Activated naive CD4-positive, alpha-beta T cell treated with anti-CD3 and anti-CD28 coated beads, Interleukin-2, amount 50 U/mL, for 24 hours (primary cell): Measurements from ENCODE around the gene STMP1.
"Not testable (repeated sequence)": the region's sequence is repeated elsewhere in the genome, so short reads cannot be mapped to it uniquely, and the experiment has no call there.

Experiments
- H3K27ac Mint-ChIP-seq: one replicate; pipeline ENCODE4 v1.8.0; 2021; ENCODE audit warnings: mild to moderate bottlenecking, mixed read lengths
- H3K27me3 Mint-ChIP-seq: one replicate; pipeline ENCODE4 v1.8.0; 2021; ENCODE audit warnings: mixed read lengths
- H3K36me3 Mint-ChIP-seq: one replicate; pipeline ENCODE4 v1.8.0; 2021; ENCODE audit warnings: mixed read lengths
- H3K4me1 Mint-ChIP-seq: one replicate; pipeline ENCODE4 v1.8.0; 2021; ENCODE audit warnings: mixed read lengths
- H3K4me3 Mint-ChIP-seq: one replicate; pipeline ENCODE4 v1.8.0; 2021; ENCODE audit warnings: mild to moderate bottlenecking, mixed read lengths
- H3K9me3 Mint-ChIP-seq: one replicate; pipeline ENCODE4 v1.8.0; 2021; ENCODE audit warnings: mixed read lengths

Gene STMP1

DNA sequence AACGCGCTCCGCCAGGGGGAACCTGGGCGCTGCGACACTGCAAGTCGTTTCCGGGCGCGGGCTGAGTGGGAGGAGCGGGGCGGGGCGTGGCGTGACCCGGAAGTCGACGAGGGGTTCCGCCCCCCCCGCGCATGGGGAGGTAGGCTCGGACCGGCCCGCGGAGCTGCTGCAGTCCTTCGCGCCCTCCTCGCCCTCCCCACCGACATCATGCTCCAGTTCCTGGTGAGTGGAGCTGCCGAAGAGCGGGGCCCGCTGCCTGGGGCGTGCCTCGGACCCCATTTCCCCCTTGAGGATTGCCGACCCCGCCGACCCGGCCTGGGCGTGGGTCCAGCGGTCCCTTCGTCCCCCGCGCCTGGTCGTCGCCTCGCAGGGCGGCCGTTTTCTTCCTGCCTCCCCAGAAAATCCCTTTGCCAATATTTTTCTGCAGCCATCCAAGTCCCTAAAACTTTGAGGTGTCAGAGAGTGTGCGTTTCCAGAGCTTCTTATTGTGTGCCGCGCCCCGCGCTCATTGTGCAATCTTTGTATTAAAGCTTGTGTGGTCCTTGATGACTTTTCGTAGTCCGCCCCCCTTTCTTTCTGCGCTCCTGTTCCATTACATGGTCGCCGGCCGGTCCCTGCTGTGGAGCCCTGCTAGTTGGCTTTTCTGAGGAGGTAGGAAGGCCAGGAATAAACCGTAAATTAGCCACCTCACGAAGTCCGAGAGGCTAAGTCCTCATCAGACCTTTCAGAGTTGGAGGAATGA, at the start of gene STMP1:
STMP1 (plus strand) TSS at position 142 of the 742 bp plus-strand sequence.
- Mint-ChIP-seq H3K27ac (peak within 1 kb of the TSS; percentile 100), H3K27me3 (no peaks in the 10 kb centered on the region), H3K4me1 (peaks cover 41% of the 10 kb centered on the region), H3K36me3 (peaks cover 8% of the 10 kb centered on the region), H3K9me3 (no peaks in the 10 kb centered on the region), H3K4me3 (peak within 1 kb of the TSS; percentile 99)

DNA sequence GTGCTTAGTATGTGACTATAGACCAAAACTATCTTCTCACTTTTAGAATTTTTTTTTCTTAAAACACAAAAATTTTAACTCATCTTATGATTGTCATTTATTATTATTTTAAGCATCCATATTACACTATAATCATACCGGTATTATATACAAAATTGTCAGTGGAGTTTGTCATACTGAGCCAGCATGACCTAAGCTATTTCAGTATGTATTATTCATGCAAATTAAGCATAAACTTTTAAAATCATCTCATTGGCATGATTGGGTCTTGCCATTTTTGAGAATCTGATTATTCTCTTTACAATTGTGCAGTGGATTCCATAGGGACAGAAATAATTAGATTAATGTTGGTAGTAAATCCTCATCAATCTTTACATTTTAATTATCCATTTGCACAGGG, 46.2 kb upstream of the STMP1 start:
- H3K4me1 Mint-ChIP-seq = no peaks in the 10 kb centered on the region
- H3K27me3 Mint-ChIP-seq = no peaks in the 10 kb centered on the region
- no peaks in the 10 kb centered on the region for H3K9me3 Mint-ChIP-seq
- H3K27ac Mint-ChIP-seq = no peak overlapping the region
- peaks cover 2% of the 10 kb centered on the region for H3K36me3 Mint-ChIP-seq
- no peak overlapping the region for H3K4me3 Mint-ChIP-seq

DNA sequence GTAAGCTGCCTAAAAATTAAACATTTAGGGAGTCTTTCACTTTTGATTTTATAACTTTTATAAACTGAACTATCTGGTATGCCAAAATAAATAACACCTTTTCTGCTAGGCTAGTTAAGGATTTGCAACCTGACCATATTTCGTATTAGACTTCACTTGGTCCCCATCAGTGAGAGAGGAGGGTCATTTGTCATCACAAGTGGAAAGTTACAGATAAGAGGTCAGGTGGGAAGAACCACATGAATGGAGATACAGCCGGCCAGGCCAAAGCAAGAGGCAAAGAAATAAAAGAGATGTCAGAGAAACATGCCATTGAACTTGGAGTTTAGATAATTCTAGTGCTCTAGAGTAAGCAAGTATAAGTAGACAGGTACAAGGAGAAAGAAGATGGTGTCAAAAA, 44.5 kb upstream of the STMP1 start:
- no peaks in the 10 kb centered on the region for H3K9me3 Mint-ChIP-seq
- H3K27ac Mint-ChIP-seq = no peak overlapping the region
- peaks cover 2% of the 10 kb centered on the region for H3K36me3 Mint-ChIP-seq

DNA sequence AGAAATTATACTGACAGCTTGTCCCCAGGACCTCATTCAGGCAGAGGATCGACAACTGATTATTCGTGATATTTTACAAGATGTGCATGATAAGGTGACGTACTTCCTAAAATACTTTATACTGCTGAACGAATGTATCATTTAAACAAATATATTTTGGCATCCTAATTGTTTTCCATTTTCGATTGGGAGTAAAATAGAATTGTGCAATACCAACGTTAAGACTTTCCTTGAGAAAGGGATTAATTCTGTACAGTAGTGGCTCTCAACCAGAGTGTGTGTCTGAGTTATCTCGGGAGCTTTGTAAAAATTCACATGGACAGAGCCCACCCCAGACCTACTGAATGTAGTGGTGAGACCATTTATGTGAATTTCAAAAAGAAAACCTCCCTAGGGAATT, 43.8 kb upstream of the STMP1 start:
- no peaks in the 10 kb centered on the region for H3K27me3 Mint-ChIP-seq
- peaks cover 5% of the 10 kb centered on the region for H3K36me3 Mint-ChIP-seq
- no peak overlapping the region for H3K27ac Mint-ChIP-seq
- no peak overlapping the region for H3K4me3 Mint-ChIP-seq
- no peaks in the 10 kb centered on the region for H3K9me3 Mint-ChIP-seq
- H3K4me1 Mint-ChIP-seq = no peaks in the 10 kb centered on the region

More for the DNA sequence above, 44.5 kb upstream of the STMP1 start:
- Mint-ChIP-seq H3K4me3 (no peak overlapping the region), H3K4me1 (no peaks in the 10 kb centered on the region), H3K27me3 (no peaks in the 10 kb centered on the region)

DNA sequence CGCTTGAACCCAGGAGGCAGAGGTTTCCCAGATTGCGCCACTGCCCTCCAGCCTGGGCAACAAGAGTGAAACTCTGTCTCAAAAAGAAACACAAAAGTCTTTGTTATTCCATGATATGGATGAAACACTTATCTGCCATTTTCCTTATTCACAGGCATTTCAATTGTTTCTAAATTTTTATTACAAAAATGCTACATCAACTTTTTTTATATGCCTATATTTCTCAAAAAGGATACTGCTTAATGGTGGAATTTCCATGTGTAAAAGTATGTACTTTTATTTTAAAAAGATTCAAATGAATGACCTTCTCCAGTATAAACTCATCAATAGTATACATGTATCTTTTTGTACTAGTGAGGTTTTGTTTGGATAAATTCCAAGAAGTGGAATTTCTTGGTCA, 41.9 kb upstream of the STMP1 start:
- Mint-ChIP-seq H3K9me3 (no peaks in the 10 kb centered on the region), H3K27ac (no peak overlapping the region), H3K4me3 (no peak overlapping the region), H3K36me3 (peaks cover 5% of the 10 kb centered on the region), H3K4me1 (no peaks in the 10 kb centered on the region), H3K27me3 (no peaks in the 10 kb centered on the region)

DNA sequence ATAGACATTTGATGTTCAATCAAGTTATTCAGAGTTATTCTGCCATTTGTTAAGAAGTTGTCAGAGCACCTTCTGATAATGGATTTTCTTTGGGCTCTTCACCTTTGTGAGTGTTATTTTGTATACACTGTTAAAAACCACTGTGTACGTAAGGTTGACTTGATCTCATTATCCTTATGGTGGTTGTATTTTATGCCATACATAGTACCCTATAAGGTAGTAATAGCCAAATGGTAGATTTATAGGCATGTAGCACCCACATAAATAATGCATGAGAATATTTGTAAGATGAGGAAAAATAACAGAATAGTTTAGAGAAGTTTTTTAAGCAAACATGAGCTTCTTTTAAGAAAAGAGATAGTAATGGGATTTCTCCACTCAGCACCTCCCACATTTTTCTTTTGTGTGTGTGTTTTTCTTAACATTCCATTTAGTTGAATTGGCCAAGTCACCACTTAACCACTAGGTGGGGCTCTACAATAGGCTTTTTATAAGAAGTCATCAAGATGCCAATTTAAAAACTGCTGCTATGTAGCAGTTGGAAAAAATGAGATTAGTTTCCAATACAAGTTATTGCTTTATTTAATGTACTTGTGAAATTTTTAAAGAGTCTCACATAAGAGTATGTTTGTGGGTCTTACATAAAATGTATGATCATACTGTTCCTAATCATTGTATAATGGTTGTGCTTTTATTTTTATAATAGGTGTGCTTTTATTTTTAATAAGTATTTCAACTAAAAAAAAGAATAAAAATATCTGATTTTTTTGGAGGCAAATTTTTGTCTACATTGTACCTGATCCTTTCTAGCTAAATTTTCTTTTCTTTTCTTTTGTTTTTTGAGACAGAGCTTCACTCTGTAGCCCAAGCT, 41.1 kb upstream of the STMP1 start:
- no peaks in the 10 kb centered on the region for H3K4me1 Mint-ChIP-seq
- H3K27ac Mint-ChIP-seq = no peak overlapping the region
- H3K9me3 Mint-ChIP-seq = no peaks in the 10 kb centered on the region
- no peak overlapping the region for H3K4me3 Mint-ChIP-seq
- H3K36me3 Mint-ChIP-seq = peaks cover 6% of the 10 kb centered on the region
- H3K27me3 Mint-ChIP-seq = no peaks in the 10 kb centered on the region

DNA sequence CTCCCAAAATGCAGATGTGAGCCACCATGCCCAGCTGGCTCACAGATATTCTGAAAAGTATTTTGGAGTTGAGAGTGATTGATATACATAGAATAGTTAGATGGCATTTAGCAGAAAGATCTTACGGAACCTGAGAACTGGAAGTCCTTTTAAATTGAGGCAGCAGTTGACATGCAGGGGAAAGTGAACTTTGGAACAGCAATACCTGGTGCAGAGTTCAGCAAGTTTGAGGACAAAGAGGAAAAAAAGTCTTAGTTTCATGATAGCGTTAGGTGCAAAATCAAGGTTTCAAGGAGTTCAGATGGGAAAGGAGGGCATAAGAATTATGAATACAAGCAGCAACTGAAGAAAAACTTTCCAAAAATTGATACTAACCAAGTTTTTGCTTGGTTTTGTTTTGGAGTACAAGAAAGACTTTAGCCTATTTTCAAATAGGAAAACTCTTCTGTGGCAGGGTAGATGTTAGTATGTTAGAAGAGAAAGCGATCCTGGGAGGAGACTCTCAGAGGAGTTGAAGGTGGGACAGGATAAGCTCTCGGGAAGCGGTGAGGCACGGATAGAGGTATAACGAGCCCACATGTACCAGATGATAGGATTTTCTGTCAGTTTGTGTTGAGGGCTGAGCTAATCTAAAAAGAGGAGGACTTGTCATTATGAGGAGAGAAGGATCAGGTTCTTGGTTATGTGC, 28.0 kb upstream of the STMP1 start:
- Mint-ChIP-seq H3K4me1 (no peaks in the 10 kb centered on the region), H3K36me3 (peaks cover 16% of the 10 kb centered on the region)

DNA sequence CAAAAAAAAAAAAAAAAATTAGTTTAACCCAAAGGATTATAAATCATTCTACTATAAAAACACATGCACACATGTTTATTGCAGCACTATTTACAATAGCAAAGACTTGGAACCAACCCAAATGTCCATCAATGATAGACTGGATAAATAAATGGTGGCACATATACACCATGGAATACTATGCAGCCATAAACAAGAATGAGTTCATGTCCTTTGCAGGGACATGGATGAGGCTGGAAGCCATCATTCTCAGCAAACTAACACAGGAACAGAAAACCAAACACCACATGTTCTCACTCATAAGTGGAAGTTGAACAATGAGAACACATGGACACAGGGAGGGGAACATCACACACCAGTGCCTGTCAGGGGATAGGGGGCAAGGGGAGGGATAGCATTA, 22.6 kb upstream of the STMP1 start:
- not testable (repeated sequence) for H3K4me3 Mint-ChIP-seq, H3K9me3 Mint-ChIP-seq, H3K27ac Mint-ChIP-seq, H3K27me3 Mint-ChIP-seq, H3K4me1 Mint-ChIP-seq
- H3K36me3 Mint-ChIP-seq = peaks cover 17% of the 10 kb centered on the region

More for the DNA sequence above, 28.0 kb upstream of the STMP1 start:
- Mint-ChIP-seq H3K27me3 (no peaks in the 10 kb centered on the region), H3K4me3 (no peak overlapping the region), H3K27ac (no peak overlapping the region), H3K9me3 (no peaks in the 10 kb centered on the region)

DNA sequence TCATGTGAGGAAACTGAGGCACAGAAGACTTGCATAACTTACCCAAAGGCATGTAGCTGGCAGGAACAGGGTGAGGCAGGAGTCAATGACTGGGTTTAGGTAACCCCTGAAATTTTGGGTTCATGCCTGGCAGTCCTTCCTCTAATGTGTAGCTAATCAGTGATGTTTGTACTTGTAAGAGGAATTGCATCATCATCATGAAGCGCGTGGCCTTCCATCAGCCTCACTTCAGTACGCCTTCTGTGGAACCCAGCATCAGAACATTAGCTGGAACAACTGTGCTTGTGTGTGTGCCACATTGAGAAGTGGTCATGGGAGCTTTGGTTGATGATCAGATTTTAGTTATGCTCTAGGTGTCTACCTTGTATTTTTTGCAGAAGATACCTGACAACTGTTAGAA, 18.2 kb upstream of the STMP1 start:
- Mint-ChIP-seq H3K27ac (peak overlapping the region; percentile 17), H3K9me3 (no peaks in the 10 kb centered on the region), H3K4me1 (peaks cover 5% of the 10 kb centered on the region), H3K27me3 (no peaks in the 10 kb centered on the region), H3K4me3 (no peak overlapping the region), H3K36me3 (peaks cover 16% of the 10 kb centered on the region)

DNA sequence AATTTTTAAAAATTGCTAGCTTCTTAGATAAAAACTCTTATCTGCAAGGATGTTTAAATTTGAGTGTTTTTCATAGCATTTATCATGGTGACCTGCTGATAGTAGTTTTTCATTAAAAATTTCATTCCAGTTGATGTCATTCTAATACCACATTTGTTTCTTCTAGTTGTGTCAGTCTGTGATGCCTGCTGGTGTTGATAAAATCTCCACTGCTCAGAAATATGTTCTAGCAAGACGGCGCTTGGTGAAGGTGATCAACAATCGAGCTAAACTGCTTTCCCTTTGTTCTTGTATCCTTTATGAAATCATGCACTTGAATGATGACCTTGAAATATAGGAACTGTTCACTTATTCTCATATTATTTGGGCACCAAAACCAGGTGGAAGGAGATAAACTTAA, 17.6 kb upstream of the STMP1 start:
- Mint-ChIP-seq H3K9me3 (no peaks in the 10 kb centered on the region), H3K4me3 (no peak overlapping the region), H3K27ac (no peak overlapping the region), H3K36me3 (peaks cover 14% of the 10 kb centered on the region), H3K4me1 (peaks cover 5% of the 10 kb centered on the region), H3K27me3 (no peaks in the 10 kb centered on the region)

DNA sequence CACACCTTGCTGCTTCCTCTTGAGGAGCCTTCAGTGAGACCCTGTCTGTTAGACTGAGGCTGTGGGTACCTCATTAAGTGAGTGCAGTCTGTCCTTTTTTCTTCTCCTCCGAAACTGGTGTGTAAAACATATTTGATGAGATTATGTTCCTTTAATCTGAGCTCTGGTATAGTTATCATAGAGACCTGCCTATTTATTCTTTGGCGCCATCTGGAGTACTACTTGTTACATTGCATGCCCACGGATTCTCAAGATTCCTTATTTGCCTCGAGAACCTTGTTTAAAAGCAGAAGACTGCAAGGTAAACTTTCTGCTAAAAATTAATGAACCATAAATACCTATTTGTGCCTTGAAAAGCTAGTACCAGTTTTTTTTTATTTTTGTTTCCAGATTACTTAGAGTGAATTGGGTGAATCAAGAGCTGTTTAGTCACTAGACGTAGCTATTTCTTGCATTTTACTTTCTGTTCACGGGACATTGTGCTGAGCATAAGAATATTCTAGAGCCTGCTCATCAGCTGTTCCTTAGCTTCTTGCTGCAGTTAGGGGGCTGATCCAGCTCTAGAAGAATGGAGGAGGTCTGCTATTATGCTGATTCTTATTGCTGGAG, 16.9 kb upstream of the STMP1 start:
- H3K4me1 Mint-ChIP-seq = peaks cover 5% of the 10 kb centered on the region
- no peaks in the 10 kb centered on the region for H3K27me3 Mint-ChIP-seq
- no peaks in the 10 kb centered on the region for H3K9me3 Mint-ChIP-seq
- peak overlapping the region; percentile 59 for H3K27ac Mint-ChIP-seq
- peaks cover 11% of the 10 kb centered on the region for H3K36me3 Mint-ChIP-seq
- no peak overlapping the region for H3K4me3 Mint-ChIP-seq

DNA sequence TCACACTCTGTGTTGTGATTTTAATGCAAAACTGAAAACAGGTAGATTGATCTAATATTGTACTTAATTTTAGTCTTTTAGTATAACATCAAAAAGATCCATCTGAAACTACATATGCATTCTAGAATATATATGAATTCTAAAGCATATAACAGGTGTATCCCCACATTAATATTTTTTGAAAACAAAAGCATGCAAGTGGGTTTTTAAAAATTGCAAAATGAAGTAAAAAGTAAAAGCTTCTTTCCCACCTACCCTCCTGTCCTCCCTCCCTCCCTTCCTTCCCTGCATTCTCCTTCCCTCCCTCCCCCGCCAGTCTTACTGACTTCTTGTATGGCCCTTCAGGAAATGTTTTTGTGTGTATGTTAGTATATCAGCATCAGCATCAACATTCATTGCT, 14.6 kb upstream of the STMP1 start:
- H3K4me3 Mint-ChIP-seq = no peak overlapping the region
- no peak overlapping the region for H3K27ac Mint-ChIP-seq
- H3K36me3 Mint-ChIP-seq = peaks cover 9% of the 10 kb centered on the region
- peaks cover 5% of the 10 kb centered on the region for H3K4me1 Mint-ChIP-seq
- H3K27me3 Mint-ChIP-seq = no peaks in the 10 kb centered on the region
- no peaks in the 10 kb centered on the region for H3K9me3 Mint-ChIP-seq

DNA sequence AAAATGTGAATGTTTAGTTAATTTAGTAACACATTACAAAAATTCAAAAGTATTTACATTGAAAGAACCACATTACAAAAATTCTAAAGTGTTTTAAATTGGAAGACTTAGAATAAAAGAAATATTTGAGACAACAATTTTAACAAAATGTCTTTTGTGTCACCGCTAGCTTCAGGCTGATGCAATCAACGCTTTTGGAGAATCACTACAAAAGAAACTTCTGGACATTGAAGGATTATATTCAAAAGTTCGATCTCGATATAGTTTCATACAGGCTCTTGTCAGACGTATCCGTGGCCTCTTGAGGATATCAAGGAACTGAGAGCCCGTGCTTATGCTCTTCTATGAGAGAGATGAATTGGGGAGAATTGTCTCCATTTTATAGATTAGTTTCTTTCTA, 14.1 kb upstream of the STMP1 start:
- H3K4me1 Mint-ChIP-seq = peaks cover 5% of the 10 kb centered on the region
- peaks cover 9% of the 10 kb centered on the region for H3K36me3 Mint-ChIP-seq
- H3K9me3 Mint-ChIP-seq = no peaks in the 10 kb centered on the region
- no peaks in the 10 kb centered on the region for H3K27me3 Mint-ChIP-seq
- no peak overlapping the region for H3K4me3 Mint-ChIP-seq
- H3K27ac Mint-ChIP-seq = no peak overlapping the region

DNA sequence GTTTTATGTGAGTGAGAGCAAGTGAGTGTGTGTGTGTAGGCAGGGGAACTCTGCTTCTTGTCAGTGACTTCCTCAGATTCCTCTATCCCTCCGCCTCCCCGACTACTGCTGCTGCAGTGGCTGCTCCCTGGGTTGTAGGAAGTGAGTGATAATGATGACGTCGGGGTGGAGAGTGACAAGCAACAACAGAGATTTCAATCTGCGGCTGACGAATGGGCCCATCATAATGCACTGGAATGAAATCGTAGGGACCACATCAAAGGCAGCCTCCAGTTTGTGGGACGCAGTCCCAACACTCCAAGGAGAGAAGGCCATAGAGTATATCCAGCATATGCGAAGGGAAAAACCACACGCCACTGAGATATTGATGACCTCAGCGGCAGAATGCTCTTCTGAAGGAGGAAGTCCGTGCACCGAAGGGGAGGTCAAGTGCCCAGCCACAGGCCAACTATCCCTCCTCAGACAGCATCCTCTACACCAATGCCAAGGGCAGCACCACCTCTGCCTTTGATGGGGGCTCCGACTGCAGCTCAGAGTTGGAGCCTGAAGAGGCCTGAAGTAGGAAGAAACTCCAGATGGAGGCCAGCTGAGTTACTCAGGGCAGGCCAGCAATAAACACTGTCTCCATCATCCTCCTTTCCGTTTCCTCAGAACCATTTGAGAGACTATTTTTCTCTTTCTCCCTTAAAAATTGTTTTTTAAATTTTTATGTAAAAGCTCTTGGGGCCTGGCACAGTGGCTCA, 11.3 kb upstream of the STMP1 start:
- Mint-ChIP-seq H3K27ac (no peak overlapping the region), H3K9me3 (no peaks in the 10 kb centered on the region), H3K27me3 (no peaks in the 10 kb centered on the region), H3K4me3 (no peak overlapping the region), H3K4me1 (no peaks in the 10 kb centered on the region), H3K36me3 (peaks cover 4% of the 10 kb centered on the region)
